GM12872 (cell line): ENCODE results near the gene ZNF423.

Experiments used
- TF ChIP-seq, protein P1 (sequence below): IDR thresholded peaks from 3 replicates; pipeline ENCODE4 v1.5.1; 2011; ENCODE audit warnings: low read depth, mild to moderate bottlenecking, low read length, moderate library complexity; ENCODE audit not compliant: insufficient read depth

Gene ZNF423

GRCh38 chr16:49838441-49839016 lies 17.4 kb downstream of the ZNF423 start:
- TF ChIP-seq, protein P1, sequence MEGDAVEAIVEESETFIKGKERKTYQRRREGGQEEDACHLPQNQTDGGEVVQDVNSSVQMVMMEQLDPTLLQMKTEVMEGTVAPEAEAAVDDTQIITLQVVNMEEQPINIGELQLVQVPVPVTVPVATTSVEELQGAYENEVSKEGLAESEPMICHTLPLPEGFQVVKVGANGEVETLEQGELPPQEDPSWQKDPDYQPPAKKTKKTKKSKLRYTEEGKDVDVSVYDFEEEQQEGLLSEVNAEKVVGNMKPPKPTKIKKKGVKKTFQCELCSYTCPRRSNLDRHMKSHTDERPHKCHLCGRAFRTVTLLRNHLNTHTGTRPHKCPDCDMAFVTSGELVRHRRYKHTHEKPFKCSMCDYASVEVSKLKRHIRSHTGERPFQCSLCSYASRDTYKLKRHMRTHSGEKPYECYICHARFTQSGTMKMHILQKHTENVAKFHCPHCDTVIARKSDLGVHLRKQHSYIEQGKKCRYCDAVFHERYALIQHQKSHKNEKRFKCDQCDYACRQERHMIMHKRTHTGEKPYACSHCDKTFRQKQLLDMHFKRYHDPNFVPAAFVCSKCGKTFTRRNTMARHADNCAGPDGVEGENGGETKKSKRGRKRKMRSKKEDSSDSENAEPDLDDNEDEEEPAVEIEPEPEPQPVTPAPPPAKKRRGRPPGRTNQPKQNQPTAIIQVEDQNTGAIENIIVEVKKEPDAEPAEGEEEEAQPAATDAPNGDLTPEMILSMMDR, result no peak

GRCh38 chr16:49837688-49838410 lies 18.1 kb downstream of the ZNF423 start:
- TF ChIP-seq, protein P1, result no peak

- TF ChIP-seq, protein P1, result no peak
Observed at GRCh38 chr16:49836668-49837067, 19.2 kb downstream of the ZNF423 start.

DNA sequence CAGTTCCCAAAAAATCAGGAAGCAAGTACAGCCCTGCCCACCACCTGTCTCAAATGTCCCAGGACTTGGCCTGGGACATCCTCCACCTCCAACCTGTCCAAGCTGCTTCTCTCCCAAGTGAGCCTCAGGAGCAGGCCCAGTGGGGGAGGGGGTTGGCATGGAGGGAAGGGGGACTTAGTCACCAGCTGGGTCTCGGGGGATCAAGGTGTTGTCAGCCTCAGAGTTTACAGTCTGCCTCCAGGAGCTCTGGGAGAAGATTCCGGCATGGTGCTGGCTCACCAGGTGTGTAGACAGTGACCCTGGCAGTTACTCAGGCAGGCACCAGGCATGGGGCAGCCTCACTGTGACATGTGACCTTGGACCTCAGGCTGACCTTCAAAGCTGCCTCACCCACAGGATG lies 19.7 kb downstream of the ZNF423 start:
- TF ChIP-seq, protein P1, result no peak

- TF ChIP-seq, protein P1, result no peak
Observed at GRCh38 chr16:49835161-49835777, 20.6 kb downstream of the ZNF423 start.

DNA sequence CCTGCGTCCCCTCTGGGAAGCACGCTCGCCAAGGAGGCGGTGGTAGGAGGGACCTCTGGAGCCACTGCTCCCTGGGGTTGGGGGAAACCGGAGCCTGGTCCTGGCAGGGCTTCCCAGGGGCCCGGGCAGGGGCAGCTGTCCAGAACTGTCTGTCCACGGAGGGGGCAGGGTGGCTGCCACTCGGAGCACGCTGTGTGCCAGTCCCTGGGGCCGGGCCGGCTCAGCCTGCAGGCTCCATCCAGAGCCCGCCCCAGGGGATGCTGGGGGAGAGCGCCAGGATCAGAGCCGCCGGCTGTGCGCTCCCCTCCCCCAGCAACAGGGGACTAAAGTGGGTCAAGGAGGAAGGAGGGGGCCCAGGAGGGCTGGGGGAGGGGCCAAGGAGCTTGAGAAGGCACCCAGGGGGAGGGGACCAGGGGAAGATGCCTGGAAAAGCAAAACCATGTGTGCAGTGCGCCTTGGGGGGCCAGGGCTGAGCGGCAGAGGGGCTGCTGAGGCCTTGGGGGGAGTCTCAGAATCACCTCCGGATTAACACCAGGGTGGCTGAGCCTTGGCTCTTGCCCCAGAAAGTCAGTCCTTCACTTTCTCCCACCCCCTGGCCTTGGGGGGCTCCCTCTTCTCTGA lies 21.3 kb downstream of the ZNF423 start:
- TF ChIP-seq, protein P1, result no peak

DNA sequence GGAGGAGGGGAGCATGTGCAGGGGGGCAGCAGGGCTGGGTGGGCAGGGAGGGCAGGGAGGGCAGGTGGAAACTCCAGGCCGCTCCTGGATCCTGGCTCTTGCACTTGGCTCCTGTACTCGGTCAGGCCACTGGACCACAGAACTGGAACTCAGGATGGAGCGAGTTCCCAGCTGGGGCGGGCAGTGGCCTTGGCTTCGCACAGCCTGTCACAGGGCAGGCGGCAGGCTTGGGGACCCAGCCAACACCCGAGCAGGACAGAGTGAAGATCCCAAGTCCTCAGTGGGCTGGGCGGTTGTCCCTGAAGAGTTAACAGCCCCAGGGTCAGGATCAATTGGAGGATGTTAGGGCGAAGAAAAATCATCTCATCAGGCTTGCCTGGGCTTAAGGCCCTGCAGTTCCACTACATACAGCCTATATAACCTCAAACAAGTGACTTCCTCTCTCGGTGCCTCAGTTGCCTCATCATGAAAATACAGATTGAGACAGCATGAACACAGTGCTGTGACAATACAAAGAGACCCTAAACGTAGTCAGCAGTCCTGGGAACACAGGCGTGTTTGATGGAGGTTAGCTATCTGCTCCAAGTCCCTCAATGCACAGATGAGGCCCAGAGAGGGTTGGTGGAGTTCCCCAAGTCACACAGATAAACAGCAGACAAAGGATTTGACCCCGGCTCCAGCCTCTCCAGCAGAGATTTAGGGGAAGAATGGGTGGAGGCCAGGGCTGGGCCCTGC lies 21.9 kb downstream of the ZNF423 start:
- TF ChIP-seq, protein P1, result no peak
